ENCODE results near the gene TPRG1. TPM values are rescaled to one million over a fixed set of nuclear protein-coding genes. Genes with fewer than 3 reads are reported as not detected.

Gene TPRG1
- total and polyA plus RNA-seq, 7 experiments from 2014 or later, result 0.13 to 5.4 (median 1.3) TPM

- ChIA-PET CTCF (no interaction called here), POLR2A (no interaction called here)
- Histone ChIP-seq H3K9me3 (ENCODE audit: control insufficient read depth in 2 of 3, low read length in 3 of 3) (no peaks in the 10 kb centered on the region), H3K36me3 (ENCODE audit: control insufficient read depth in 2 of 3, insufficient read depth in 3 of 3, low read length in 3 of 3) (no peaks in the 10 kb centered on the region), H3K27ac (ENCODE audit: low read depth, low read length) (no peak overlapping the region), H3K4me3 (ENCODE audit: low read length) (no peak overlapping the region), H3K27me3 (ENCODE audit: control insufficient read depth in 2 of 2, insufficient read depth in 2 of 2, low read length in 2 of 2) (no peaks in the 10 kb centered on the region), H3K4me1 (ENCODE audit: control insufficient read depth in 2 of 2, insufficient read depth in 2 of 2, low read length in 2 of 2) (peaks cover 0 to 6% of the 10 kb centered on the region in 2 donors)
- H3K36me3 Mint-ChIP-seq, result peaks cover 0 to 6% (median 0%) of the 10 kb centered on the region in 5 donors
- DNase-seq (no peak), ATAC-seq (no peak)
- no peak overlapping the region for H3K4me3 Mint-ChIP-seq
- peaks cover 0 to 2% (median 0%) of the 10 kb centered on the region in 11 donors for H3K9me3 Mint-ChIP-seq
- H3K4me1 Mint-ChIP-seq, result peaks cover 10 to 63% (median 42%) of the 10 kb centered on the region in 7 donors
- H3K27ac Mint-ChIP-seq, result no peak overlapping the region
- H3K27me3 Mint-ChIP-seq, result no peaks in the 10 kb centered on the region
- intact Hi-C loops (cut with micrococcal nuclease), result no loop called here
Observed at GRCh38 chr3:189294649-189295048, 122.9 kb downstream of the TPRG1 start.

- Histone ChIP-seq H3K9me3 (ENCODE audit: control insufficient read depth in 2 of 3, low read length in 3 of 3) (no peaks in the 10 kb centered on the region), H3K27me3 (ENCODE audit: control insufficient read depth in 2 of 2, insufficient read depth in 2 of 2, low read length in 2 of 2) (no peaks in the 10 kb centered on the region), H3K27ac (ENCODE audit: low read depth, low read length) (no peak overlapping the region), H3K36me3 (ENCODE audit: control insufficient read depth in 2 of 3, insufficient read depth in 3 of 3, low read length in 3 of 3) (no peaks in the 10 kb centered on the region), H3K4me3 (ENCODE audit: low read length) (no peak overlapping the region), H3K4me1 (ENCODE audit: control insufficient read depth in 2 of 2, insufficient read depth in 2 of 2, low read length in 2 of 2) (peaks cover 0 to 9% of the 10 kb centered on the region in 2 donors)
- intact Hi-C loops (cut with micrococcal nuclease), result no loop called here
- Mint-ChIP-seq H3K9me3 (peaks cover 0 to 3% (median 0%) of the 10 kb centered on the region in 11 donors), H3K27ac (peak overlapping the region in 1 of 9 donors; percentile 38), H3K4me3 (peak overlapping the region in 1 of 10 donors; percentile 12), H3K27me3 (no peaks in the 10 kb centered on the region), H3K4me1 (peaks cover 13 to 64% (median 42%) of the 10 kb centered on the region in 7 donors), H3K36me3 (peaks cover 0 to 10% (median 0%) of the 10 kb centered on the region in 5 donors)
- ChIA-PET POLR2A (interaction anchor here (0.5 kb wide), 1 partner anchor 490 kb away, joined by 3 read pairs; no protein-coding TSS in a partner anchor), CTCF (no interaction called here)
- DNase-seq (no peak), ATAC-seq (no peak)
Observed at GRCh38 chr3:189295089-189295488, 123.3 kb downstream of the TPRG1 start.

GRCh38 chr3:189297932-189298331 lies 126.2 kb downstream of the TPRG1 start:
- ChIA-PET POLR2A (interaction anchor here (0.7 to 1.2 kb wide), 3 partner anchors 23 to 31 kb away, joined by 3 read pairs; no protein-coding TSS in a partner anchor), CTCF (interaction anchor here (1.0 kb wide), 1 partner anchor 8 kb away, joined by 3 read pairs; no protein-coding TSS in a partner anchor)
- Histone ChIP-seq H3K27ac (ENCODE audit: low read depth, low read length) (no peak overlapping the region), H3K4me1 (ENCODE audit: control insufficient read depth in 2 of 2, insufficient read depth in 2 of 2, low read length in 2 of 2) (peaks cover 0 to 13% of the 10 kb centered on the region in 2 donors), H3K27me3 (ENCODE audit: control insufficient read depth in 2 of 2, insufficient read depth in 2 of 2, low read length in 2 of 2) (no peaks in the 10 kb centered on the region), H3K9me3 (ENCODE audit: control insufficient read depth in 2 of 3, low read length in 3 of 3) (no peaks in the 10 kb centered on the region), H3K4me3 (ENCODE audit: low read length) (no peak overlapping the region), H3K36me3 (ENCODE audit: control insufficient read depth in 2 of 3, insufficient read depth in 3 of 3, low read length in 3 of 3) (no peaks in the 10 kb centered on the region)
- Mint-ChIP-seq H3K4me3 (no peak overlapping the region), H3K27ac (peak overlapping the region in 1 of 9 donors; percentile 47), H3K9me3 (peaks cover 0 to 3% (median 0%) of the 10 kb centered on the region in 11 donors), H3K4me1 (peaks cover 19 to 84% (median 57%) of the 10 kb centered on the region in 7 donors), H3K36me3 (peaks cover 0 to 21% (median 0%) of the 10 kb centered on the region in 5 donors), H3K27me3 (no peaks in the 10 kb centered on the region)
- no peak for ATAC-seq
- intact Hi-C loops (cut with micrococcal nuclease), result loop anchor here in 1 of 2 donors (2.0 kb wide), 1 partner anchor 21 kb away; no protein-coding TSS in a partner anchor
- DNase-seq, result no peak

- DNase-seq (peak in 3 of 9 donors; percentile 13 to 30 (median 14)), ATAC-seq (no peak)
- Mint-ChIP-seq H3K9me3 (peaks cover 0 to 5% (median 0%) of the 10 kb centered on the region in 11 donors), H3K4me3 (peak overlapping the region in 9 of 10 donors; percentile 6 to 71 (median 51)), H3K27ac (peak overlapping the region; percentile 16 to 85 (median 63)), H3K4me1 (peaks cover 19 to 87% (median 59%) of the 10 kb centered on the region in 7 donors), H3K36me3 (peaks cover 0 to 24% (median 0%) of the 10 kb centered on the region in 5 donors), H3K27me3 (no peaks in the 10 kb centered on the region)
- CTCF ChIA-PET, result interaction anchor here (0.7 to 1.0 kb wide), 2 partner anchors 8 to 13 kb away, joined by 3 to 4 read pairs; no protein-coding TSS in a partner anchor
- H3K4me1 ChIP-seq (ENCODE audit: control insufficient read depth in 2 of 2, insufficient read depth in 2 of 2, low read length in 2 of 2), result peaks cover 0 to 13% of the 10 kb centered on the region in 2 donors
- H3K36me3 ChIP-seq (ENCODE audit: control insufficient read depth in 2 of 3, insufficient read depth in 3 of 3, low read length in 3 of 3), result no peaks in the 10 kb centered on the region
- intact Hi-C loops (cut with micrococcal nuclease), result loop anchor here in 1 of 2 donors (1.0 to 2.0 kb wide), 3 partner anchors 9 to 26 kb away; no protein-coding TSS in a partner anchor
- H3K27ac ChIP-seq (ENCODE audit: low read depth, low read length), result no peak overlapping the region
- no peak overlapping the region for H3K4me3 ChIP-seq (ENCODE audit: low read length)
- POLR2A ChIA-PET, result interaction anchor here (0.7 to 1.2 kb wide), 4 partner anchors 23 to 31 kb away, joined by 3 read pairs; no protein-coding TSS in a partner anchor
- no peaks in the 10 kb centered on the region for H3K27me3 ChIP-seq (ENCODE audit: control insufficient read depth in 2 of 2, insufficient read depth in 2 of 2, low read length in 2 of 2)
- H3K9me3 ChIP-seq (ENCODE audit: control insufficient read depth in 2 of 3, low read length in 3 of 3), result no peaks in the 10 kb centered on the region
Observed at GRCh38 chr3:189298469-189299375, 127.0 kb downstream of the TPRG1 start.

- H3K27me3 Mint-ChIP-seq, result no peaks in the 10 kb centered on the region
- ChIA-PET POLR2A (interaction anchor here (0.6 to 1.2 kb wide), 4 partner anchors 12 to 174 kb away, joined by 3 to 4 read pairs (median 4); no protein-coding TSS in a partner anchor), CTCF (interaction anchor here (0.9 kb wide), 1 partner anchor 10 kb away, joined by 3 read pairs; no protein-coding TSS in a partner anchor)
- no peak for ATAC-seq
- Histone ChIP-seq H3K27me3 (ENCODE audit: control insufficient read depth in 2 of 2, insufficient read depth in 2 of 2, low read length in 2 of 2) (no peaks in the 10 kb centered on the region), H3K27ac (ENCODE audit: low read depth, low read length) (no peak overlapping the region), H3K36me3 (ENCODE audit: control insufficient read depth in 2 of 3, insufficient read depth in 3 of 3, low read length in 3 of 3) (no peaks in the 10 kb centered on the region), H3K9me3 (ENCODE audit: control insufficient read depth in 2 of 3, low read length in 3 of 3) (no peaks in the 10 kb centered on the region), H3K4me3 (ENCODE audit: low read length) (no peak overlapping the region), H3K4me1 (ENCODE audit: control insufficient read depth in 2 of 2, insufficient read depth in 2 of 2, low read length in 2 of 2) (peaks cover 0 to 25% of the 10 kb centered on the region in 2 donors)
- intact Hi-C loops (cut with micrococcal nuclease), result loop anchor here in 1 of 2 donors (10.0 kb wide), 1 partner anchor 54 kb away; no protein-coding TSS in a partner anchor
- peaks cover 23 to 92% (median 67%) of the 10 kb centered on the region in 7 donors for H3K4me1 Mint-ChIP-seq
- peaks cover 0 to 8% (median 0%) of the 10 kb centered on the region in 11 donors for H3K9me3 Mint-ChIP-seq
- H3K27ac Mint-ChIP-seq, result peak overlapping the region in 5 of 9 donors; percentile 24 to 56 (median 36)
- H3K36me3 Mint-ChIP-seq, result peaks cover 0 to 25% (median 0%) of the 10 kb centered on the region in 5 donors
- DNase-seq, result no peak
- peak overlapping the region in 3 of 10 donors; percentile 42 to 71 (median 63) for H3K4me3 Mint-ChIP-seq
Observed at GRCh38 chr3:189300345-189300744, 128.6 kb downstream of the TPRG1 start.

GRCh38 chr3:189301479-189301878 lies 129.7 kb downstream of the TPRG1 start:
- Mint-ChIP-seq H3K27me3 (no peaks in the 10 kb centered on the region), H3K4me3 (peak overlapping the region in 4 of 10 donors; percentile 5 to 52 (median 26)), H3K4me1 (peaks cover 23 to 92% (median 73%) of the 10 kb centered on the region in 7 donors), H3K9me3 (peaks cover 0 to 8% (median 0%) of the 10 kb centered on the region in 11 donors), H3K27ac (peak overlapping the region in 3 of 9 donors; percentile 10 to 70 (median 60)), H3K36me3 (peaks cover 0 to 25% (median 0%) of the 10 kb centered on the region in 5 donors)
- intact Hi-C loops (cut with micrococcal nuclease), result loop anchor here in 1 of 2 donors (10.0 kb wide), 1 partner anchor 53 kb away; no protein-coding TSS in a partner anchor
- ChIA-PET POLR2A (interaction anchor here (1.1 kb wide), 1 partner anchor 23 kb away, joined by 3 read pairs; no protein-coding TSS in a partner anchor), CTCF (interaction anchor here (1.7 kb wide), 1 partner anchor 11 kb away, joined by 4 read pairs; no protein-coding TSS in a partner anchor)
- Histone ChIP-seq H3K9me3 (ENCODE audit: control insufficient read depth in 2 of 3, low read length in 3 of 3) (no peaks in the 10 kb centered on the region), H3K4me1 (ENCODE audit: control insufficient read depth in 2 of 2, insufficient read depth in 2 of 2, low read length in 2 of 2) (peaks cover 0 to 26% of the 10 kb centered on the region in 2 donors), H3K27me3 (ENCODE audit: control insufficient read depth in 2 of 2, insufficient read depth in 2 of 2, low read length in 2 of 2) (no peaks in the 10 kb centered on the region), H3K27ac (ENCODE audit: low read depth, low read length) (no peak overlapping the region), H3K36me3 (ENCODE audit: control insufficient read depth in 2 of 3, insufficient read depth in 3 of 3, low read length in 3 of 3) (no peaks in the 10 kb centered on the region), H3K4me3 (ENCODE audit: low read length) (no peak overlapping the region)
- DNase-seq (no peak), ATAC-seq (no peak)
